T follicular helper cell (primary cell): Measurements from ENCODE around the gene SCYL1.

Experiments
- DNase-seq: peaks from one replicate; pipeline ENCODE4 v3.0.0-alpha.2; 2020; ENCODE audit warnings: low read depth

Gene SCYL1

GRCh38 chr11:65536412-65537295 lies 11.8 kb downstream of the SCYL1 start:
- no peak for DNase-seq

GRCh38 chr11:65537296-65537597 lies 12.4 kb downstream of the SCYL1 start:
- no peak for DNase-seq

GRCh38 chr11:65537620-65538231 lies 12.8 kb downstream of the SCYL1 start:
- DNase-seq = no peak

GRCh38 chr11:65538232-65538914 lies 13.5 kb downstream of the SCYL1 start:
- DNase-seq = no peak

- DNase-seq = no peak
Measured at GRCh38 chr11:65538915-65539743, 14.2 kb downstream of the SCYL1 start.

GRCh38 chr11:65539744-65540289 lies 14.9 kb downstream of the SCYL1 start:
- peak; percentile 79 for DNase-seq

GRCh38 chr11:65540290-65541092 lies 15.6 kb downstream of the SCYL1 start:
- DNase-seq = peak; percentile 78

GRCh38 chr11:65541093-65541982 lies 16.5 kb downstream of the SCYL1 start:
- DNase-seq = no peak

GRCh38 chr11:65542738-65543390 lies 18.0 kb downstream of the SCYL1 start:
- no peak for DNase-seq

- DNase-seq = no peak
Measured at GRCh38 chr11:65545853-65546216, 21.0 kb downstream of the SCYL1 start.

- peak; percentile 99 for DNase-seq
Measured at GRCh38 chr11:65546217-65546958, 21.5 kb downstream of the SCYL1 start.

- DNase-seq = no peak
Measured at GRCh38 chr11:65547446-65548125, 22.7 kb downstream of the SCYL1 start.

- no peak for DNase-seq
Measured at GRCh38 chr11:65548395-65548794, 23.5 kb downstream of the SCYL1 start.

- DNase-seq = no peak
Measured at GRCh38 chr11:65549096-65549495, 24.2 kb downstream of the SCYL1 start.

GRCh38 chr11:65551572-65552387 lies 26.9 kb downstream of the SCYL1 start:
- DNase-seq = no peak

GRCh38 chr11:65552388-65552951 lies 27.6 kb downstream of the SCYL1 start:
- no peak for DNase-seq
